ENCODE data around the gene ZNF436. TPM values are rescaled to one million over a fixed set of nuclear protein-coding genes. Genes with fewer than 3 reads are reported as not detected.

The ZNF436 gene
- total RNA-seq, 2 donors from 2014 or later: 8.9 to 10.3 TPM

DNA sequence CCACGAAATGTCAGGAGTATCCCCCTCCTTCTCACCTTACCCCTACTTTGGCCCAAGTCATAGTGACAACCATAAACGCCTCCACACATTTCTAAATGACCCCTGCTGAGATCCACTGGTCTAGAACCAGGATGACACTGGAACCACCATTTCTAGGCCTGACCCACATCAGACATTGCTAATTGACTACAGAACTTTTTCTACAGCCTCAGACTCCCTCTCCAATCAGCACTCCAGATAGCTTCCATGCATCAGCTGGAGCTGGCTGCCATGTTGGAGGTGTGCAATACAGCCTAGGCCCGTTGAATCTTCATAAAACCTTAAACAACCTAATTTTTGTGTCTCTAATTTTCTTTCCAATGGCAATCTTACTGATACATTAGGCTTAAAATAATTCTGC, 36.3 kb upstream of the ZNF436 start:
- H3K9me3 ChIP-seq (ENCODE audit: control insufficient read depth, low read length): no peaks in the 10 kb centered on the region
- no peak overlapping the region for H3K4me3 Mint-ChIP-seq
- DNase-seq: no peak
- no peaks in the 10 kb centered on the region for H3K4me1 ChIP-seq (ENCODE audit: control insufficient read depth, insufficient read depth, low read length)
- no peaks in the 10 kb centered on the region for H3K36me3 ChIP-seq (ENCODE audit: control insufficient read depth, insufficient read depth, low read length)
- H3K27ac ChIP-seq (ENCODE audit: low read depth, low read length): no peak overlapping the region
- H3K9me3 Mint-ChIP-seq: no peaks in the 10 kb centered on the region
- H3K9ac ChIP-seq (ENCODE audit: extremely low read depth, low read length, poor library complexity, severe bottlenecking): no peak overlapping the region
- TF ChIP-seq CTCF (conservative IDR thresholded peaks at IDR 0.05): no peak
- H3K36me3 Mint-ChIP-seq (ENCODE audit: low read depth): no peaks in the 10 kb centered on the region
- H3K27me3 Mint-ChIP-seq (ENCODE audit: insufficient read depth): peaks cover 44% of the 10 kb centered on the region
- H3K4me3 ChIP-seq (ENCODE audit: low read length): no peak overlapping the region
- 81 to 86% methylated on average over 1 to 3 of the region's 3 CpGs for WGBS, 2 experiments (ENCODE audit: insufficient coverage in 1 of 2, insufficient read length in 1 of 2)
- peaks cover 6% of the 10 kb centered on the region for H3K4me1 Mint-ChIP-seq
- H3K27ac Mint-ChIP-seq: no peak overlapping the region
- peaks cover 15% of the 10 kb centered on the region for H3K27me3 ChIP-seq (ENCODE audit: control insufficient read depth, insufficient read depth, low read length, poor library complexity, severe bottlenecking)

- no peak overlapping the region for H3K27ac ChIP-seq (ENCODE audit: low read depth, low read length)
- peaks cover 6% of the 10 kb centered on the region for H3K4me1 Mint-ChIP-seq
- H3K9ac ChIP-seq (ENCODE audit: extremely low read depth, low read length, poor library complexity, severe bottlenecking): no peak overlapping the region
- peak; percentile 98 for TF ChIP-seq CTCF (conservative IDR thresholded peaks at IDR 0.05)
- H3K9me3 Mint-ChIP-seq: no peaks in the 10 kb centered on the region
- peak overlapping the region; percentile 67 for H3K4me3 ChIP-seq (ENCODE audit: low read length)
- H3K36me3 Mint-ChIP-seq (ENCODE audit: low read depth): no peaks in the 10 kb centered on the region
- 15% methylated on average over 12 to 19 of the region's 19 CpGs for WGBS, 2 experiments (ENCODE audit: insufficient coverage in 1 of 2, insufficient read length in 1 of 2)
- no peaks in the 10 kb centered on the region for H3K36me3 ChIP-seq (ENCODE audit: control insufficient read depth, insufficient read depth, low read length)
- DNase-seq: peak; percentile 97
- peaks cover 19% of the 10 kb centered on the region for H3K27me3 ChIP-seq (ENCODE audit: control insufficient read depth, insufficient read depth, low read length, poor library complexity, severe bottlenecking)
- H3K4me1 ChIP-seq (ENCODE audit: control insufficient read depth, insufficient read depth, low read length): no peaks in the 10 kb centered on the region
- H3K4me3 Mint-ChIP-seq: peak overlapping the region; percentile 50
- H3K27ac Mint-ChIP-seq: peak overlapping the region; percentile 82
- peaks cover 50% of the 10 kb centered on the region for H3K27me3 Mint-ChIP-seq (ENCODE audit: insufficient read depth)
- H3K9me3 ChIP-seq (ENCODE audit: control insufficient read depth, low read length): peaks cover 7% of the 10 kb centered on the region
Observed at GRCh38 chr1:23403735-23404486, 34.3 kb upstream of the ZNF436 start.

- no peak overlapping the region for H3K9ac ChIP-seq (ENCODE audit: extremely low read depth, low read length, poor library complexity, severe bottlenecking)
- no peak for TF ChIP-seq CTCF (conservative IDR thresholded peaks at IDR 0.05)
- Mint-ChIP-seq H3K27ac (peak overlapping the region; percentile 82), H3K27me3 (ENCODE audit: insufficient read depth) (peaks cover 54% of the 10 kb centered on the region), H3K4me1 (peaks cover 6% of the 10 kb centered on the region), H3K4me3 (peak overlapping the region; percentile 50), H3K9me3 (no peaks in the 10 kb centered on the region), H3K36me3 (ENCODE audit: low read depth) (no peaks in the 10 kb centered on the region)
- H3K36me3 ChIP-seq (ENCODE audit: control insufficient read depth, insufficient read depth, low read length): no peaks in the 10 kb centered on the region
- no peaks in the 10 kb centered on the region for H3K4me1 ChIP-seq (ENCODE audit: control insufficient read depth, insufficient read depth, low read length)
- H3K4me3 ChIP-seq (ENCODE audit: low read length): peak overlapping the region; percentile 67
- no peak for DNase-seq
- H3K9me3 ChIP-seq (ENCODE audit: control insufficient read depth, low read length): peaks cover 7% of the 10 kb centered on the region
- no peak overlapping the region for H3K27ac ChIP-seq (ENCODE audit: low read depth, low read length)
- 70 to 83% methylated on average over 2 to 4 of the region's 4 CpGs for WGBS, 2 experiments (ENCODE audit: insufficient coverage in 1 of 2, insufficient read length in 1 of 2)
- H3K27me3 ChIP-seq (ENCODE audit: control insufficient read depth, insufficient read depth, low read length, poor library complexity, severe bottlenecking): peaks cover 17% of the 10 kb centered on the region
Observed at GRCh38 chr1:23403355-23403734, 33.7 kb upstream of the ZNF436 start.
